ENCODE results near the gene LBH. TPM values are rescaled to one million over a fixed set of nuclear protein-coding genes. Genes with fewer than 3 reads are reported as not detected.

LBH gene
- polyA plus RNA-seq, 1 of the 3 experiments (the other 2 are of a cell fraction), result 22.8 TPM

- Histone ChIP-seq H3K4me1 (ENCODE audit: control insufficient read depth in 1 of 2, insufficient read depth in 2 of 2, low read depth in 1 of 2, low read length in 1 of 2) (no peaks in the 10 kb centered on the region), H3K4me2 (no peak overlapping the region), H3K4me3 (ENCODE audit: low read depth in 2 of 2, low read length in 1 of 2) (no peak overlapping the region), H2AFZ (ENCODE audit: low read depth) (no peak overlapping the region), H3K9ac (no peak overlapping the region), H3F3A (replicated peaks; ENCODE audit: insufficient read depth) (no peaks in the 10 kb centered on the region), H3K79me2 (ENCODE audit: insufficient read depth) (no peaks in the 10 kb centered on the region), H3K27me3 (ENCODE audit: insufficient read depth) (peaks cover 12% of the 10 kb centered on the region; the same call in 1 of the 2 replicates), H3K36me3 (replicated peaks in 1 of 2; ENCODE audit: control insufficient read depth in 1 of 2, insufficient read depth in 2 of 2, low read length in 1 of 2) (no peaks in the 10 kb centered on the region), H3K9me2 (no peaks in the 10 kb centered on the region), H3K27ac (ENCODE audit: low read depth in 2 of 2, low read length in 1 of 2) (no peak overlapping the region), H3K9me3 (no peaks in the 10 kb centered on the region), H4K20me1 (ENCODE audit: insufficient read depth) (no peaks in the 10 kb centered on the region)
- TF ChIP-seq USF2 (IDR thresholded peaks at IDR 0.05; ENCODE audit: borderline replicate concordance, low read depth, low read length) (no peak), GABPA (IDR thresholded peaks at IDR 0.05; ENCODE audit: low read depth) (no peak), REST (IDR thresholded peaks at IDR 0.05; ENCODE audit: low read depth, low read length) (no peak), MEF2A (IDR thresholded peaks at IDR 0.05; ENCODE audit: borderline replicate concordance, low read depth) (no peak)
- no peak for DNase-seq
- POLR2A ChIA-PET, result no interaction called here
- CTCF ChIA-PET, result interaction anchor here (1.4 to 4.1 kb wide), 4 partner anchors 20 to 523 kb away, joined by 4 to 15 read pairs (median 8); no protein-coding TSS in a partner anchor
- 41% methylated on average over 2 of the region's 2 CpGs for WGBS (ENCODE audit: low lambda C conversion rate)
Observed at GRCh38 chr2:30188292-30188691, 43.0 kb upstream of the LBH start.

DNA sequence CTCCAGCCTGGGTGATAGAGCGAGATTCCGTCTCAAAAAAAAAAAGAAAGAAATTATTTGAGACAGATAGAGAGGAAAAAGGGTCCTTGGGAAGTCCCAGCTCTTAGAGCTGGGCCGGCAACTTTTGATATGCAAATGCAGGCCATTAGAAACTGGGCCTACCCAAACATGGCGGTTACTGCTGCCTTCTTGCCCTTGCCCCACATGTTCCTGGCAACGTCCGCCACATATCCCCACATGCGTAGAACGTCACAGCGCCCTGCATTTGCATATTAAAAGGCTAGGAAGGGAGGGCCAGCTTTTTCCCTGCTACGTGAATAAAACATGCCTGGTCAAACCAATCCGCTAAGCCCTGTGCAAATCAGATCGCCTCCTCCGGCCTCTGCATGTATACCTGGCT, 40.7 kb upstream of the LBH start:
- Histone ChIP-seq H3K36me3 (replicated peaks in 1 of 2; ENCODE audit: control insufficient read depth in 1 of 2, insufficient read depth in 2 of 2, low read length in 1 of 2) (no peaks in the 10 kb centered on the region), H4K20me1 (ENCODE audit: insufficient read depth) (no peaks in the 10 kb centered on the region), H3F3A (replicated peaks; ENCODE audit: insufficient read depth) (no peaks in the 10 kb centered on the region), H3K4me1 (ENCODE audit: control insufficient read depth in 1 of 2, insufficient read depth in 2 of 2, low read depth in 1 of 2, low read length in 1 of 2) (peaks cover 0 to 4% of the 10 kb centered on the region in 2 experiments; a peak in 1 of 4 replicates), H3K79me2 (ENCODE audit: insufficient read depth) (no peaks in the 10 kb centered on the region), H3K9ac (no peak overlapping the region), H3K4me3 (ENCODE audit: low read depth in 2 of 2, low read length in 1 of 2) (no peak overlapping the region), H3K9me3 (no peaks in the 10 kb centered on the region), H3K27ac (ENCODE audit: low read depth in 2 of 2, low read length in 1 of 2) (no peak overlapping the region), H3K9me2 (no peaks in the 10 kb centered on the region), H2AFZ (ENCODE audit: low read depth) (no peak overlapping the region), H3K4me2 (no peak overlapping the region), H3K27me3 (ENCODE audit: insufficient read depth) (peaks cover 3% of the 10 kb centered on the region; the same call in 1 of the 2 replicates)
- DNase-seq, result no peak
- 77% methylated on average over 13 of the region's 13 CpGs for WGBS (ENCODE audit: low lambda C conversion rate)
- ChIA-PET CTCF (interaction anchor here (0.9 to 4.1 kb wide), 2 partner anchors 18 to 26 kb away, joined by 3 to 15 read pairs; no protein-coding TSS in a partner anchor), POLR2A (interaction anchor here (1.0 kb wide), 1 partner anchor 26 kb away, joined by 3 read pairs; no protein-coding TSS in a partner anchor)
- no peak for TF ChIP-seq FOXJ3 (CRISPR knock-in tag; IDR thresholded peaks at IDR 0.05)
- no peak for TF ChIP-seq USF2 (IDR thresholded peaks at IDR 0.05; ENCODE audit: borderline replicate concordance, low read depth, low read length)
- TF ChIP-seq, protein P1, sequence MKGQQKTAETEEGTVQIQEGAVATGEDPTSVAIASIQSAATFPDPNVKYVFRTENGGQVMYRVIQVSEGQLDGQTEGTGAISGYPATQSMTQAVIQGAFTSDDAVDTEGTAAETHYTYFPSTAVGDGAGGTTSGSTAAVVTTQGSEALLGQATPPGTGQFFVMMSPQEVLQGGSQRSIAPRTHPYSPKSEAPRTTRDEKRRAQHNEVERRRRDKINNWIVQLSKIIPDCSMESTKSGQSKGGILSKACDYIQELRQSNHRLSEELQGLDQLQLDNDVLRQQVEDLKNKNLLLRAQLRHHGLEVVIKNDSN (IDR thresholded peaks at IDR 0.05; ENCODE audit: borderline replicate concordance, low read depth), result no peak
- no peak for TF ChIP-seq RAD21 (IDR thresholded peaks at IDR 0.05; ENCODE audit: low read length)
- TF ChIP-seq SIN3A (IDR thresholded peaks at IDR 0.05; ENCODE audit: borderline replicate concordance, low read depth, low read length), result no peak
- no peak for TF ChIP-seq CTCF (IDR thresholded peaks at IDR 0.05)

Measured in SK-N-SH (cell line).